Osteoblast (primary cell): Measurements from ENCODE around the gene PPP4R3A. TPM values are rescaled to one million over a fixed set of nuclear protein-coding genes. Genes with fewer than 3 reads are reported as not detected.
"Not testable (repeated sequence)": the region's sequence is repeated elsewhere in the genome, so short reads cannot be mapped to it uniquely, and the experiment has no call there.

Source experiments
- DNase-seq: peaks from one replicate; pipeline ENCODE4 v3.0.0; 2011; ENCODE audit warnings: low spot score, mixed read lengths; ENCODE audit not compliant: insufficient read length; ENCODE audit errors: missing footprints
- H2AFZ ChIP-seq: 2 replicates; pipeline ENCODE4 v1.6.0; 2011; ENCODE audit warnings: mild to moderate bottlenecking, low read length
- H3K27ac ChIP-seq: 2 replicates; pipeline ENCODE4 v1.5.1; 2011; ENCODE audit warnings: mild to moderate bottlenecking, low read depth, low read length, moderate library complexity
- H3K27me3 ChIP-seq: 2 replicates; pipeline ENCODE4 v1.6.0; 2012; ENCODE audit warnings: mild to moderate bottlenecking, control low read depth, inconsistent platforms, low read length, moderate library complexity; ENCODE audit not compliant: insufficient read depth
- H3K36me3 ChIP-seq: 2 replicates; pipeline ENCODE4 v1.5.1; 2011; ENCODE audit warnings: mild to moderate bottlenecking, low read length, control low read depth, moderate library complexity; ENCODE audit not compliant: insufficient read depth
- H3K4me1 ChIP-seq: 2 replicates; pipeline ENCODE4 v1.5.1; 2011; ENCODE audit warnings: mild to moderate bottlenecking, low read length, control low read depth, moderate library complexity; ENCODE audit not compliant: insufficient read depth
- H3K4me2 ChIP-seq: 2 replicates; pipeline ENCODE4 v1.6.0; 2011; ENCODE audit warnings: mild to moderate bottlenecking, low read length; ENCODE audit not compliant: insufficient read depth
- H3K4me3 ChIP-seq: fragments of 200-600 bp; sonication (generic); 3 replicates; pipeline ENCODE4 v1.5.1; 2012; ENCODE audit warnings: mild to moderate bottlenecking, low read length, inconsistent platforms; ENCODE audit not compliant: insufficient read depth
- H3K79me2 ChIP-seq: 2 replicates; pipeline ENCODE4 v1.6.0; 2012; ENCODE audit warnings: mild to moderate bottlenecking, low read length, control low read depth, inconsistent platforms; ENCODE audit not compliant: insufficient read depth
- H3K9me3 ChIP-seq: 2 replicates; pipeline ENCODE4 v1.5.1; 2011; ENCODE audit warnings: low read depth, low read length, control low read depth
- H4K20me1 ChIP-seq: 2 replicates; pipeline ENCODE4 v1.6.0; 2012; ENCODE audit warnings: mild to moderate bottlenecking, low read length, control low read depth; ENCODE audit not compliant: insufficient read depth
- CTCF ChIP-seq: IDR thresholded peaks from 2 replicates; pipeline ENCODE4 v1.5.1; 2011; ENCODE audit warnings: mild to moderate bottlenecking, low read depth, low read length, moderate library complexity; ENCODE audit errors: extremely low read depth
- total RNA-seq: library from RNA; depleted of rRNA; stranded (reverse); fragments of >200 nt; gene quantifications from 2 replicates; pipeline ENCODE4 v1.2.3, GENCODE V29; 2012

The PPP4R3A gene
- total RNA-seq, 1 donor, result 43.4 TPM

GRCh38 chr14:91545946-91546716 lies 36.0 kb upstream of the PPP4R3A start:
- Histone ChIP-seq H3K79me2 (no peaks in the 10 kb centered on the region), H3K4me2 (no peak overlapping the region), H3K27ac (no peak overlapping the region), H3K36me3 (no peaks in the 10 kb centered on the region), H3K9me3 (no peaks in the 10 kb centered on the region), H2AFZ (no peak overlapping the region), H3K27me3 (no peaks in the 10 kb centered on the region), H3K4me1 (no peaks in the 10 kb centered on the region), H4K20me1 (no peaks in the 10 kb centered on the region), H3K4me3 (no peak overlapping the region)
- no peak for TF ChIP-seq CTCF
- no peak for DNase-seq

- no peaks in the 10 kb centered on the region for H3K79me2 ChIP-seq
- no peaks in the 10 kb centered on the region for H4K20me1 ChIP-seq
- no peaks in the 10 kb centered on the region for H3K36me3 ChIP-seq
- H3K27ac ChIP-seq, result no peak overlapping the region
- no peak for TF ChIP-seq CTCF
- no peak for DNase-seq
- no peak overlapping the region for H3K4me2 ChIP-seq
- H3K4me1 ChIP-seq, result no peaks in the 10 kb centered on the region
- H3K27me3 ChIP-seq, result no peaks in the 10 kb centered on the region
- H3K4me3 ChIP-seq, result no peak overlapping the region
- H2AFZ ChIP-seq, result no peak overlapping the region
- H3K9me3 ChIP-seq, result no peaks in the 10 kb centered on the region
Measured at GRCh38 chr14:91545204-91545603, 35.1 kb upstream of the PPP4R3A start.

- TF ChIP-seq CTCF, result no peak
- no peak overlapping the region for H3K27ac ChIP-seq
- H3K4me3 ChIP-seq, result no peak overlapping the region
- no peaks in the 10 kb centered on the region for H3K27me3 ChIP-seq
- DNase-seq, result no peak
- no peaks in the 10 kb centered on the region for H3K9me3 ChIP-seq
- H3K4me2 ChIP-seq, result no peak overlapping the region
- H3K36me3 ChIP-seq, result no peaks in the 10 kb centered on the region
- no peaks in the 10 kb centered on the region for H4K20me1 ChIP-seq
- H3K4me1 ChIP-seq, result no peaks in the 10 kb centered on the region
- no peak overlapping the region for H2AFZ ChIP-seq
- no peaks in the 10 kb centered on the region for H3K79me2 ChIP-seq
Measured at GRCh38 chr14:91536327-91536726, 26.2 kb upstream of the PPP4R3A start.

GRCh38 chr14:91534059-91534458 lies 23.9 kb upstream of the PPP4R3A start:
- H3K27ac ChIP-seq, H3K4me2 ChIP-seq, H3K36me3 ChIP-seq, H3K4me3 ChIP-seq, DNase-seq, H3K9me3 ChIP-seq, H2AFZ ChIP-seq, H3K79me2 ChIP-seq, H3K27me3 ChIP-seq, H3K4me1 ChIP-seq, H4K20me1 ChIP-seq: not testable (repeated sequence)
